Ramos (cell line): ENCODE measurements around the gene PCID2.
"Not testable (repeated sequence)": the region's sequence is repeated elsewhere in the genome, so short reads cannot be mapped to it uniquely, and the experiment has no call there.

Experiments
- in situ Hi-C: fragments of 300-500 bp; cut with MboI; formaldehyde crosslinking; loops from one replicate; pipeline ENCODE4 v1.14.3; 2022; ENCODE audit warnings: low sequenced_read_pairs; ENCODE audit not compliant: unreplicated experiment

The PCID2 gene

DNA sequence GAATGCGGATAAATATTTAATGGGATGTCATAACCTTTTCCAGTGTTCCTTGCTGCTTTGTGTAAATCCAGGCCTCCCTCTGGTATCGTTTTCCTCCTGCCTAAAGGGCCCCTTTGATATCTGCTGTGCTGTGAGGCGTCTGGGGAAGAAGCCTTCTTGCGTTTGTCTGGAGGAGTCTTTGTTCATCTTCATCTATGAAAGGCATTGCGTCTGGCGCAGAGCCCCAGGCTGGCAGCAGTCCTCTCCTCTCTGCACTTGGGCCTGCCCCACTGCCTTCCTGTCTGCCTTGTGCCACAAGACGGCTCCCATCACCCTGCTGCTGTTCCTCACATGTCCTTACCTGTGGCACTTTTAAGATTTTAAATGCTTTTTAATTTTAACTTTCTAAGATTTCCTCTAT lies 40.3 kb downstream of the PCID2 start:
- in situ Hi-C loops: no loop called here

DNA sequence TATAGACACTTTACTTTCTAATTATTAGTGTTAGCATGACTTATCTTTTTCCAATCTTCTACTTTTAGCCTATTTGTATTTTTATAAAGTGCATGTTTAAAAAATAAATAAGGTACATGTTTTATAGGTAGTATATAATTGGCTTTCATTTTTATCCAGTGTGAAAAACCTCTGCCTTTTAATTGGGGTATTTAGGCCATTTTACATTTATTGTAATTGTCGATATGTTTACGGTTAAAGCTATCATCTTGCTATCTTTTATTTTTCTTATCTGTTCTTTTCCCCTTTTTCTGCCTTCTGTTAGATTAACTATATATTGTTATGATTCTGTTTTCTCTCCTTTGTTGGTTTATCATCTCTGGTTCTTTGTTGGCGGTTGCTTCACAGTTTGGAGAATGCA lies 40.9 kb downstream of the PCID2 start:
- in situ Hi-C loops: no loop called here

- in situ Hi-C loops: no loop called here
These were observed 41.3 kb downstream of the PCID2 start for GRCh38 chr13:113167155-113167554.

DNA sequence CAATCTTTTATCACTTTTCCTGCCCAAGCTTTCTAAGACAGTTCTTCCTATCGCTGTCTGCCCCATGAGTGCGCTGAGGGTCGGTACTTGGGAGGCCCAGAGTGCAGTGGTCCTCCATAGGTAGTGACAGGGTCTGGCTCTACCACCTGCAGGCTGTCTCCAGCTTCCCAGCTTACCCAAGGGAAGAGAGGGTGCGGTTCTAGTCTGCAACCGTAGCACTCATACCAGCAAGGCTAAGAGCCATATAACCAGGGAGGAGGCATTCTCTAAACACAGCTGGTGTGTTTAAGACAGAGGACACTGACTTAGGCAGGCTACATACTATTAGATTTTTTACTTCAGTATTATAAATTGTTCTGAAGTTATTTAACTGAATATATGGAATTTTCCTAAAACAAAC lies 41.8 kb downstream of the PCID2 start:
- in situ Hi-C loops: no loop called here

GRCh38 chr13:113166266-113166665 lies 42.2 kb downstream of the PCID2 start:
- in situ Hi-C loops: no loop called here

- in situ Hi-C loops: no loop called here
These were observed 44.0 kb downstream of the PCID2 start for GRCh38 chr13:113164492-113164891.

DNA sequence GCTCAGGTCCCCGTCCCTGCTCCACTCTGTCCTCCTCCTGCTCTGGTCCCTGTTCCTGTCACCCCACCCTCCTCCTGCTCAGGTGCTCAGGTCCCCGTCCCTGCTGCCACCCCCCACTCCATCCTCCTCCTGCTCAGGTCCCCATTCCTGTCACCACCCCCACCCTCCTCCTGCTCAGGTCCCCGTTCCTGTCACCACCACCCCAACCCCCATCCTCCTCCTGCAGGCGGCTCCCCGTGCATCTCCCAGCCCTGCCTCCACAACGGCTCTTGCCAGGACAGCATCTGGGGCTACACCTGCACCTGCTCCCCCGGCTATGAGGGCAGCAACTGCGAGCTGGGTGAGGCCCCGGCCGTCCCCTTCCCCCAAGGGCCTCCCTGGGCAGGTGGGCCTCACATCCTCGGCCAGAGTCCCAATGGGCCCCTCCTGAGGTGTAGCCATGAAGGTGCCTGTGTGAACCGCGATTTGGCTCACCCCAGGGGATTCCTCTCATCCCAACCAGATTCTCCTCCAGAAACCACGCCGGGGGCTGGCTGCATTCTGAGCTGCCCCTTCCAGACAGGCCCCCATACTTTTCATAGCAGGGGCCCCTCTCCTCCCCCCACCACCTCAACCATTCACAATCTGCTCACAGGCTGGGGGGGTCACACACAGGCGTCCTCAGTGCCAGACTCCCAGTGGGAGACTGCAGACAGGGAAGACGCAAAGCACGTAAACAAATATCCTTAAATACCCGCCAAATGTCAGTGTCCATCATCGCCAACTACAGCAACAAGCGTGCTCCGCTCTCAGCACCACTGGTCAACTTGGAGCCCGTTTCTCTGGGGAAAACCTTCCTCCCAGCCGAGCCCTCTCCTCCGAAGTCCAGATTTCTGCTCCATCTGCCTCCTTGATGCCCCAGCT lies 45.4 kb downstream of the PCID2 start:
- in situ Hi-C loops: no loop called here

DNA sequence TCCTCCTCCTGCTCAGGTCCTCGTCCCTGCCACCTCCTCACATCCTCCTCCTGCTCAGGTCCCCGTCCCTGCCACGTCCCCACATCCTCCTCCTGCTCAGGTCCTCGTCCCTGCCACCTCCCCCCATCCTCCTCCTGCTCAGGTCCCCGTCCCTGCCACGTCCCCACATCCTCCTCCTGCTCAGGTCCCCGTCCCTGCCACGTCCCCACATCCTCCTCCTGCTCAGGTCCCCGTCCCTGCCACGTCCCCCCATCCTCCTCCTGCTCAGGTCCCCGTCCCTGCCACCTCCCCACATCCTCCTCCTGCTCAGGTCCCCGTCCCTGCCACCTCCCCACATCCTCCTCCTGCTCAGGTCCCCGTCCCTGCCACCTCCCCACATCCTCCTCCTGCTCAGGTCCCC lies 46.5 kb downstream of the PCID2 start:
- in situ Hi-C loops: not testable (repeated sequence)

- in situ Hi-C loops: no loop called here
These were observed 47.0 kb downstream of the PCID2 start for GRCh38 chr13:113161433-113161832.

GRCh38 chr13:113160983-113161382 lies 47.5 kb downstream of the PCID2 start:
- in situ Hi-C loops: no loop called here

GRCh38 chr13:113159701-113160100 lies 48.8 kb downstream of the PCID2 start:
- in situ Hi-C loops: no loop called here

DNA sequence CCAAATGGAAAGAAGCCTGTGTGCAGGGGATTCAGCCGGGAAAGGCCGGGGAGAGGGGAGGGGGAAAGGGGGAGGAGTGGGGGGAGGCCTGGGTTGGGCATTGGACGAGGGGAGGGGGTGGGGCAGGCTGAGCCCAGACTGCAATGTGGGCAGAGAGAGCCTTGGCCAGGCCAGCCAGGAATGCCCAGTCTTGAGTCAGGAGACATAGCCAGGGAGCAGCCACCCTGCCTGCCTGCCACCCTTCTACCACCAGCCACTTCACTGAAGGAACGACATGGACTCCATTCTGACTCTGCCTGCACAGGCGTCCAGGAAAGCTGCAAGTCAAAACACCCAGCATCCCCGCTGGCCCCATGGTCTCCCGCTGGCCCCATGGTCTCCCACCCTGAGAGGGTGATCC lies 49.5 kb downstream of the PCID2 start:
- in situ Hi-C loops: no loop called here

- in situ Hi-C loops: no loop called here
These were observed 50.3 kb downstream of the PCID2 start, which contains the start of gene PROZ for GRCh38 chr13:113157929-113158747. Gene PROZ (plus strand): TSS chr13:113158648. CDS start chr13:113158661, 13 bp downstream.

GRCh38 chr13:113157206-113157928 lies 51.1 kb downstream of the PCID2 start:
- in situ Hi-C loops: no loop called here

- in situ Hi-C loops: no loop called here
These were observed 52.4 kb downstream of the PCID2 start for GRCh38 chr13:113155982-113156655.

DNA sequence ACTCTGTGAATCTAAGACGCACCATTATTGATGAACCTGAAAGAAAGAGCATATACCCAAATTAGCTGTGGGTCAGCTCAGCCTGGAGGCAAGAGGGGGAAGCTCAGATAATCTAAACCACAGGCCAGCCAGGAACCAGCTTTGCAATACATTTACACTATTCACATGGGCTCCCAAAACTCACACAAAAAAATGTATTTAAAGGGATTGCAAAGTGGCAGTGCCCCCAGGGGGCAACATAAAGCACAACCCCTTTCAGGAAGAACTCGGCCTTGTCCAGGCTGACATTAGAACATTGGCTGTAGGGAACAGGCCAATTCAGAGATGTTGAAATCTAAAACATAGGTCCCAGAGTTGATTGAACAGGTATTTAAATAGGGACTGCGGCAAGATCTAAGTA lies 53.3 kb downstream of the PCID2 start:
- in situ Hi-C loops: no loop called here

GRCh38 chr13:113153810-113154748 lies 54.4 kb downstream of the PCID2 start:
- in situ Hi-C loops: no loop called here

- in situ Hi-C loops: no loop called here
These were observed 55.3 kb downstream of the PCID2 start for GRCh38 chr13:113152984-113153809.
